NCI-H2081 treated with DMSO at 0.1 percent for 48 hours (cell line): Measurements from ENCODE around the gene SLC35F2.
"Not testable (repeated sequence)": the region's sequence is repeated elsewhere in the genome, so short reads cannot be mapped to it uniquely, and the experiment has no call there.

Experiments
- DNase-seq: peaks from one replicate; lab custom pipeline; 2025; lab: John Stamatoyannopoulos, UW

The SLC35F2 gene

DNA sequence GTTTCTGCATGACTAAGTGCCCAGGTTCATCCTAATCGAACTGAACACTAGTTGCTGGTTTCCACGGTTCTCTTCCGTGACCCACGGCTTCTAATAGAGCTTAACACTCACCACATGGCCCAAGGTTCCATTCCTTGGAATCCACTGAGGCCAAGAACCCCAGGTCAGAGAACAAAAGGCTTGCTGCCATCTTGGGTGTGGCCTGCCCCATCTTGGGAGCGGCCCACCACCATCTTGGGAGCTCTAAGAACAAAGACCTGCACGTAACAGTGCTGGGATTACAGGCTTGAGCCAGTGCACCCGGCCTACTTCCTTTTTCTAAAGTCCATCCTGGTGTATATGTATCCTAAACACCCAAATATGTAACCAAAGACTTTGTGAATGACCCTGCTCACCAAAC, 68.8 kb downstream of the SLC35F2 start:
- DNase-seq: no peak

DNA sequence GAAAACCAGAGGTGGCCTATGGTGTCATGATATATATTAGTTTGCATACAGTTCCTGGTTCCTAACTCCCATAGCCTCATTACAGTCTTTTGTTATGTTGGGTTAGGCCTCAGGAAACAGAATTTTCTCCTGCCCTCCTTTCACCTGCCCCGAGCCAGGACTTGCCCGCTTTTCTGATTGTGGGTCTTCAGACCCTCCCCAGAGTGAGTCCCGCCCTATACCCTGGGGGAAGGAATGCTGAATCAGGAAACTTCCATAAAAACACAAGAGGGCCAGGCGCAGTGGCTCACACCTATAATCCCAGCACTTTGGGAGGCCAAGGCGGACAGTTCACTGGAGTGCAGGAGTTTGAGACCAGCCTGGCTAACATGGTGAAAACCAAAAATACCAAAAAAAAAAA, 70.9 kb downstream of the SLC35F2 start:
- no peak for DNase-seq

DNA sequence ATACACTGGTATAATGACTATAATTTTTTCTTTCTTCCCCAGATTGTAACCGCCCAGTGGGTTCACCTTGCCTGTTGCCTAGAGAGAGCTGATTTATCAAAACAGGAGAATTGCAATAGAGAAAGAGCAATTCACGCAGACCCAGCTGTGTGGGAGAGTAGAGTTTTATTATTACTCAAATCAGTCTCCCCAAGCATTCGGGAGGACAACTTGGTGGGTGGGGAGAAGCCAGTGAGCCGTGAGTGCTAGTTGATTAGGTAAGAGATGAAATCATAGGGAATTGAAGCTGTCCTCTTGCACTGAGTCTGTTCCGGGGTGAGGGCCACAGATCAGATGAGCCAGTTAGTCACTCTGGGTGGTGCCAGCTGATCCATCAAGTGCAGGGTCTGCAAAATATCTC, 73.2 kb downstream of the SLC35F2 start:
- DNase-seq: no peak

DNA sequence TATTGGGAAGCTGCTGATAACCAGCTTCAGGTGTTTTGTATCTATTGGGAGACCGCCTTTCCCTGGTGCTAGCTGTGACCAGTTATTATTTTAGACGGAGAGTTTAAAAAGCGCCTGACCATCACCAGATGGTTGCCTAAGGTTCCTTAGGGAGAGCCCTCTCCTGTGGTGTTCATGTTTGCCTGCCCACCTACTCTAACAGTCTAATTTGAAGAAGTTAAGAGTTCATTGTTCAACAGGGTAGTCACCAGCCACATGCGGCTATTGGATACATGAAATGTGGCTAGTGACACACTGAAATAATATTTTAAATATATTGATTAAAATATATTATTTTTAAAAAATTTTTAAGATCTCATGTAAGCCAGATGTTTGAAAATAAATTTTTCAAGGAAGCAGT, 75.5 kb downstream of the SLC35F2 start:
- DNase-seq: no peak

DNA sequence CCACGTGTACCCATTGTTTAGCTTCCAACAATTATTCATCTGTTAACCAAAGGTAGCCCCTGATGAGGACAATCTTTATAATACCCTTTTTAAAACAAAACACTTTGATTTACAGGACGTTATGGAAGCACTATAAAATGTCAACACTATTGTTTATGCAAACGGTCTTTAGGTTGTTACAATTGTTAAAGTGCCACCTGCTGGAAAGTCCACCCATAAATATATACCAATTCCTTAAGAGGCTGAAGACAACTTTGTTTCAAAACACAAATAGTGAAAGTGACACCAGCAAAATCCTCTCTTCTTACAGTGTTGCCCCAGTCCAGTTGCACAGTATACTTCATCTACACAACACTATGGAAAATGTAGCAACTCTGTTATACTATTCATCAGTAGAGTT, 77.8 kb downstream of the SLC35F2 start:
- no peak for DNase-seq

DNA sequence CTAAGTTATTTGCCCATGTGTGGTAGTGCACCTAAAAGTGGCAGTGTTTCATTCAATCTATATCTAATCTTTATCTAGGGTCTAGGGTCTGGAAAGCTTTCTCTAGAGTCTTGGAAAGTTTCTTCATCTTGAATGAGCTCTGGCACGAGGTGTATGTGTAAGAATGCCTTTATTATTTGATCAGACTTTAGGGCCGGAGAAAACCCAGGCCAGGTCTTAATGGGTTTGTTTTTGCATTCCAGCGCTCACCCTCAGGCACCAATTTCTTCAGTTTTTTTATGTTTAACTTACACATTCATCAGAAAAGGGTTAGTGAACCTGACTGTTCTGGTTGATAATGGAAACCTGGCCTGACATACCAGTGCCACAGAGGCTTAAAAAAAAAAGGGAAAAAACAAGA, 78.5 kb downstream of the SLC35F2 start:
- no peak for DNase-seq

DNA sequence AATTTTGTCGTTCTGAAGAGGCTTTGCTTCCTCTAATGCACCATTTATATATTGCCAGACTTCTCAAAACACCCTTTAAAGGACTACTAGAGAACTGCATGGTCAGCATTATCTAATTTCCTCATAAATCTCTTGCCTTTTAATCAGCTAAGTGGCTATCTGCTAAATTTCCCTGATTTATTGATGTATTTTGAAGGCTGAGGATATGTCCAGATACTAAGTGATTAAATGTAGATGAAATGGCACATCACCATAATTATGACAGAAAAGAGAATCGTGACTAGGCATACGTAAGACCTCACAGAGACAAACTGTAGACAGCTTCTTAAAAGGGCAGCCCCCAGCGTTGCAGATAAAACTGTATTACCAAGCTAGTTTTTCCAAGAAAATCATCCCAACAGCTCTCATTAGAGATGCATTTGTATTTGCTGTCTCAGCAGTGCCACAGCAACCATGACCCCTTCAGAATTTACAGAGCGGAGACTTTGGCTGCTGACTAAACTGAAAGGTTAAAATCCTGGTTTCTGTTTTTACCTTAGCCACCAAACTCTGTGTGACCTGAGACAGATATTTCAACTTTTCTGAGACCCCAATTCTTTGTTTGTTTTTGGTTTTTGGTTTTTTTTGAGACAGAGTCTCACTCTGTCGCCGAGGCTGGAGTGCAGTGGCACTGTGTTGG, 79.6 kb downstream of the SLC35F2 start:
- DNase-seq: no peak

DNA sequence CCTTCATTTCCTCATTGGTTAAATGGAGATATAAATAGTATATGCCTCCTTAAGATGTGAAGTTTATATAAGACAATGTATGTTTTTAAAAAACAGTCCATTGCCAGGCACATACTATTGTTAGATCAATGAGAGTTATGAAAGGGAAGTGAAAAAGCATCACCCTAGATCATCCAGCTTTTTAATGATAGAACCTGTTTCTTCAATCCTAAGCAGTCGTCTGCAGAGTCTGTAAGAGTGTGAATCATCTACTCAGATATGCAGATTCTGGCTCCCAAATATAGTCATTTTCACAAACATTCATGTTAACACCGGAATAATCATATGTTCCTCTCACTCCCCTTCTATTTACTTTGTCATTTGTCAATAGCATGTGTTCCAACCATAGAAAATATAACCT, 81.5 kb downstream of the SLC35F2 start:
- no peak for DNase-seq

DNA sequence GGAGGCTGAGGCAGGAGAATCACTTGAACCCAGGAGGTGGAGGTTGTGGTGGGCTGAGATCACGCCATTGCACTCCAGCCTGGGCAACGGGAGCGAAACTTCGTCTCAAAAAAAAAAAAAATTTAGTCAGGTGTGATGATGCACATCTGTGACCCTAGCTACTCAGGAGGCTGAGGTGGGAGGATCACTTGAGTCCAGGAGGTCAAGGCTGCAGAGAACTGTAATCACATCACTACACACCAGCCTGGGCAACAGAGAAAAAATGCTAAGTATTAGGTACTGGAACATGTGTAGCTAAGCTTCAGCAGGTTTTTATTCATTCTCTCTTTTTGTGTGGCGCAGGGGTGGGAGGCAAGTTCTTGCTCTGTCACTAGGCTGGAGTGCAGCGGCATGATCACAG, 82.5 kb downstream of the SLC35F2 start:
- no peak for DNase-seq

DNA sequence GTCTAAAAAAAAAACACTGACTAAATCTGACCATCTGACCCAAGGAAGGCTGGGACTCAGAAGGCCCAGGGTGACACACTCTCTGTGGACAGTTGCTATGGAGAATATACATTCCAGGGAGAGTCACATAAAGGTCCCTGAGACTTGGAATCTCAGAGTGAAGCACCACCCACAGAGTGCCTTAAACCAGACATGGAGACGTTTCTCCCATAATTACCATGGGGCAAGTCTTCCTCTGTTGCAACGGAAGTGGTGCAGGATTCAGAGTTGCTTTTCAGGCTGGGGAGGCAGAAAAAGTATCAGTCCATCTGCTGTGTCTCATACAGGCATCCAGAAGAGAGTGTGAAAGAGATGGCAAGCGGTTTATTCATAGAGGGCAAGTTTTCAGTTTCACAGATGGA, 88.0 kb downstream of the SLC35F2 start:
- DNase-seq: no peak

DNA sequence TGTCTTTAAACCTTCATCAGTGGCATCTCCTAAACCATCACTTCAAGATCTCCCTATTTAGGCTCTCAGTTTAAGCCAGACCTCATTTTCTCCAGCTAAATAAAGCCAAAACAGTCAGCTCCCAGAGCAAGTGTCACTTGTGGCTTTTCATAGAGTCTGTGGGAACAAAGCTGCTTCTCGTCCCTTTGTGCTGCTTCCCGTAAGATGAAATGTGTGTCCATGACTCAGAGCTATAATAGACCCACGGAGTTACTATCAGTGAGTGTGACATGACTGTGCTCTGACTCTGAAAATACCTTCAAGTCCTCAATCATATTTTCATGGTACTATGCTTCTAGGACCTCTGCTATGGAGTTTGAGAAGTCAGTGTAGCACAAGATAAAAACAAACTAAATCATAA, 89.4 kb downstream of the SLC35F2 start:
- DNase-seq: no peak

DNA sequence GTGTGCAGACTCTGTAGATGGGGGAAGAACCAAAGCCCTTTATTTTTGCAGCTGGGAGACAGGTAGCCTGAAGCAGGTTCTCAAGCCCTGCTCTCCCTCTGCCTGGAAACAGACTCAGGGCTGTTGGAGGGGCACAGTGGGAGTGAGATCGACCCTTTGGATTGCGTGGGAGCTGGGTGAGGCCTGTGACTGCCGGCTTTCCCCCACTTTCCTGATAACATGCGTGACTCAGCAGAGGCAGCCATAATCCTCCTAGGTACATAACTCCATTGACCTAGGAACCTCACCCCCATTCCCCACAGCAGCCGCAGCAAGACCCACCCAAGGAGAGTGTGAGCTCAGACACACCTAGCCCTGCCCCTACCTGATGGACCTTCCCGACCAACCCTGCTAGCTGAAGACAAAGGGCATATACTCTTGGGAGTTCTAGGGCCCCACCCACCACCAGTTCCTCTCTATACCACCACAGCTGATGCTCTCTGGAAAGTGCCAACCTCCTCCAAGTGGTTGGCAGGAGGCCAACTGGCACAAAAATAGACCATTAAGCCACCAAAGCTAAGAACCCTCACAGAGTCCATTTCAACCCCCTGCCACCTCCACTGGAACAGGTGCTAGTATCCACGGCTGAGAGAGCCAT, 99.8 kb downstream of the SLC35F2 start:
- not testable (repeated sequence) for DNase-seq

DNA sequence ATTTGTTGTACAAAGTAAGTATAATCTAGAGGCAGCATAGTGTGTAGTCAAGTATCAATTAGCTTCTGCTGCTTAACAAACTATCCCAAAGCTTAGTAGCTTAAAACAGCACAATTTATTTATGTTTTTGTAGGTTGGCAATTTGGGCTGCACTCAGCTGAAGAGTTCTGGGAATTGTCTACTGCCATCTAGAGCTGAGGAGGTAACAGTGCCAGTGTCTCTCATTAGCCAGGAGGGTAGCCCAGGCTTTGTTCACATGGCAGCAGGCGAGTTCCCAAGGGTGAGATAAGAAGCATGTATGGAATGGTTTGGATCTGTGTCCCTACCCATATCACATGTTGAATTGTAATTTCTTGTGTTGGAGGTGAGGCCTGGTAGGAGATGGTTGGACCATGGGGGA, 100.9 kb downstream of the SLC35F2 start:
- DNase-seq: no peak

DNA sequence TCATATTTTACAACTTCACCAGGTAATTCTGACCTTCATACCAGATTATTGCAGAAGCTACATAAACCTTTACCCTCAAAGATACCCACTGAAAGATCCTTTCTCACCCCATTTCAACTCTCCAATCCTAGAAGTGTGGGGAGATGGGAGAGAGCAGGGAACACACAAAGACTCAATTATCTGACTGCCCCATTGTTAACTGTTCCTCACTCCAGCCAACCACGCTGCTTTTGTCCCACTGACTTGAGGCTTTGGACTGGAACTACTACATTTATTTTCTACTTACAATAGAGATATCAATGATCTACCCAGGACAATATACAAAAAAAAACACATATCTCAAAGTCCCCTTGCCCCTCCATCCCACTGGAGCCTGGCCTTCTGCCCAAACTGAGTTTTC, 102.0 kb downstream of the SLC35F2 start:
- no peak for DNase-seq

DNA sequence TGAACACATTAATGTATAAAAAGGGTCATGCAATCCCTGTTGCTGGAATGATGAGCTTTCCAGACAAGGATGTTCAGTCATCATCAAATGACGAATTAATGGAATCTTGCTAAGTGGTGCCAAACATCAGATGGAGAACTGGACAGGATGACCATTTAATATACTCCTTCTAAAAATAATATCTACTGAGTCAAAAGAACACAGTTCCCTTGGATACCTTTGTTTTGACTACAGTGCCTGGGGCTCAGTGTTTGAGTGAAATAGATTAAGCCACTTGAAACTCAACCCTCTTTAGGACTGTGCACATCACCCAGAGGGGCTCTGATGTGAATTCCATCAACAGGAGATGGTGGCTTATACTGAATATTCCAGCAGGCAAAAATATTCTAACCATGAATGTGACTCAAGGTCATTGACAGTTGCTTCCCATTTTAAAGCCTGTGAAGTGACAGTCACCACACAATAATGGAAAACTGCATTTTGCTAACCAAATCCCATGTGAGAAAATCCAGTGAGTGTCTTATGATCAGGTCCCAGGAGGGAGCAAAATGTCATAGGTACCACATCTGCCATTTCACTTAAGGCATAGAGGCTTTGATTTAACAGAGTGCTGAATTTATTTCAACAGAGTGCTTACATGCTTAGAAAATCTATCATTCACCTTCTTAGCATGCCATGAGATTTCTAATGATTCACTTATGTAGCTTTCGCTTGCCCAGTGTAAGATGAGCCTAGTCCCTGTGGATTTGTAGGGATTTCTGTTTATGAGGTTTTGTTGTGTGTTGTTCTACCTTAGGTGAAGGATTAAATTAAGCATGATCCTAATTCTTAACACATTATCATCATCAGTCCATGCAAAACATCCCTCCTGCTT, 105.4 kb downstream of the SLC35F2 start:
- no peak for DNase-seq

DNA sequence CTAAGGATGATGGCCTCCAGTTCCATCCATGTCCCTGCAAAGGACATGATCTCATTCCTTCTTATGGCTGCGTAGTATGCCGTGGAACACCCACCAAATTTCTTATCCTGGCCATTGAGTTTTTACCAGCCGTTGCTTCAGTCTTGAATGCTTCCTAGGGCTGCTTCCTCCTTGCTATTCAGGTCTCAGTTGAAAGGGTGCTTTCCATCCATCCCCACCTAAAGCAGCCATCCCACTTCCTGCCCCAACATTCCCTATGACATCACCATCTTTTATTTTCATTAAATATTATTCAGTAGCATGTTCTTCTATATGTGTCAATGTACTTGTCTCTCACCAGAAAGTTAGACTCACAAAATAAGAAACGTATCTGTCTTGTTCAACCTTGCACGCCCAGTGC, 106.1 kb downstream of the SLC35F2 start:
- no peak for DNase-seq

DNA sequence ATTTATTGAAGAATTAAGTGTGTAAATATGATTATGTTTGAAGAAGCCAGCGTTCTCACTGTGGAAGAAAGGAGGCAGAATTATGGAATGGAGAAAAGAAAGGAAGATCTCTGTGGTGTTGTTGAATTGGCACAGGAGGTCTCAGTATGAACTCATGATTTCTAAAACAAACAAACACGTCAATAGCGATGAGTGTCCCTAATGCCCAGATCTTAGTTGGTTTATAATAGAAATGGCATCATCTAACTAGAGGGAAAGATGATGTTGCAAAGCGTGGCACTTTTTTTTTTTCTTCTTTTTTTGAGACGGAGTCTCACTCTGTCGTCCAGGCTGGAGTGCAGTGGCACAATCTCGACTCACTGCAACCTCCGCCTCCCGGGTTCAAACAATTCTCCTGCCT, 107.5 kb downstream of the SLC35F2 start:
- no peak for DNase-seq

DNA sequence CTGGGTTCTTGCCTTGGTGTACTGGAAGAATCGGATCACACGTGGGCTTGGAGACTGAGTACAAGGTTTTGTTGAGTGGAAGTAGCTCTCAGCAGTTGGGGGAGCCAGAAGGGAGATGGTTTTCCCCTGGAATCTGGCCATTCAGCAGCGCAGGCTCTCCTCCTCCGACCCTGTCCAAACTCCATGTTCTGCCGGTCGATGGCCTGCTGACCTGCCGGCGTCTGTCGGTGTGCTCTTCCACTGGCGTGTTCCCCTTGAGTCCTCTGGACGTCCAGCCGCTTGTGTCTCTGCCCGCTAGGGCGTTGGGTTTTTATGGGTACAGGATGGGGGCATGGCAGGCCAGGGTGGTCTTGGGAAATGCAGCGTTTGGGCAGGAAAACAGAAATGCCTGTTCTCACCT, 108.3 kb downstream of the SLC35F2 start:
- DNase-seq: no peak

DNA sequence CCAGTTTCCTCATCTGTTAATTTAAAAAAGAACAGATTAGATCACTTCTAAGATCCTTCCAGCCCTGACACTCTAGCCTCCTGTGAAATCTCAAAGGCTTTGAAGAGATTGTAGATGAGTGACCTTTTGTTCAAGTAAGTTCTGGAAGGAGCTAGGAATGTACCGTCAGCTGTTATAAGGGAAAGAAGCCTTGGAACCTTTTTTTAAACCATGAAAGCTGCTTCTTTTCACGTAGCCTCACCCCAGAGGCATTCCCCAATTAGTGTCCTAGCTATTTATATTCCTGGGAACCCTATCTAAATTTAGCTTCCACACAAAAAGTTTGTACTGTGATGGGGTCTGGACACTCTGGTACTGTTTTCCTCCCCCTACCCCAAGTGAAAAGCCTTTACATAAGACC, 111.0 kb downstream of the SLC35F2 start:
- DNase-seq: no peak

DNA sequence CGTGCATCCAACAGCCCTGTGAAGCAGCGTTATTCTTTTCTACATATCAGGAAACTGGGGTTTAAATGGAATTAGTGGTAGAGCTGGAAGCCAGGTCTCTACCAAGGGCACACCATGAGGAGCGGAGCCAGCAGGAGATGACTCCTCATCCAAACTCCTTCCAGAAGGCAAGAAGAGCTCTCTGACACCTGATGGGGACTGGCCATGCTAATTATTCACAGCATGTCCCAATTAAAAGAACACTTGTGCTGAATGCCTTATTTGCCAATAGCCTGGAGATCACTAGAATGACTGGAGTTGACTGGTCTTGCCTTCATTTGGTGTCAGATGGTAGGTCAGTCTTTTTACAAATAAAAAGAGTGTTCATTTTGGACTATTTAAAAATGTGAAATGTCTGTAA, 113.9 kb downstream of the SLC35F2 start:
- no peak for DNase-seq

DNA sequence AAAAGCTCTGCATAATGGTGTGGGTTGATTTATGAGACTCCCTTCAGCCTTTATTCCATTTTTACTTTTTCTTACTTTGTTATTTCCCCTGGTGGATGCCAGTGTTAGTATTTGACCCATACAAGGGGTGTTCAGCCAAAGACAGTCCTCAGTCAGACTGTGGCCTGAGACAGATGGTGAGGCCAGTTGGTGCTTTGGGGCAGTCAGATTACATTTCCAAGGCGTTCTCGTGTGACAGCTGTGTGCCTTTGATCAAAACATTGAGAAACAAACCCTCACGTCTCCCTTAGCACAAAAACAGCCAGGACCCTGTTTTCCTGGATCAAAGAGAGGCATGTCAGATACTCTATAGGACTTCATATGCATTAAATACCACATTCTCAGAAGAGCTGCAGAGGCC, 115.4 kb downstream of the SLC35F2 start:
- no peak for DNase-seq

DNA sequence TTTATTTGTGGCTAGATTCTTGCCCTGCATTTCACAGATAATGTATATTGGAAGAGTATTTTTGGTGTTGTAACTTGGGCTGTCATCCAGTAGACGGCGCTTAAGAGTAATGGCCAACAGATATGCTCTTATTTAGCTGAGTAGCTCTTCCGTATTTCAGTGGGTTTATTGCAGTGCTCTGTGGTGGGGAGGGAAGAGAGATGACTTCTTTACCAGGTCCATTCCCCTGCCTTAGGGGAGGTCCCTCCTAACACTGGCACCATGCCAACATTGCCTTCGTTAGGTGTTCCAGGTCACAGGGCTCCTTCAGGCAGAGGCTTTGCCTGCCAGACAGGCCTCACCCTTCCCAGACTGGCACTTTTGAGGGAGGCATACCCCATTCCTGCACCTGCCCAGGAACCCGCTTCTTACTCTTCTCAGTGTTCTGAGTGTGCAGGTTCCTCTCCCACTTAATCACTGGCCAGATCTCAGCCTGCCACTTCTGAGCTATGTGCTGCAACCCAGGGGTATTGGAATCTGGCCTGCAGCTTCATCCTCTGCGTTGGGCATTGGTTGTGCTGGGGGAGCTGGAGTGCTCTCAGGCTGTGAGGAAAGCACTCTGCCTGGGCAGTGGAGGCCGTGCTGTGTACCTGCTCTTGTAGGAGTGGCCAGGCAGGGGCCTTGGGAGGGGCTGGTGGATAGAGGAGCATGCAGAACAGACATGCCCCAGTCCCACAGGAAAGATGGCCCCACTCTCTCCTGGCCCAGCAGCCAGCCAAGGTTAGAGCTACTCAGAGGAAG, 117.4 kb downstream of the SLC35F2 start:
- no peak for DNase-seq
